ENCODE measurements around the gene SLC51A. TPM values are rescaled to one million over a fixed set of nuclear protein-coding genes. Genes with fewer than 3 reads are reported as not detected.
A peak's percentile ranks its signal among the peaks of the same experiment; 100 is the strongest.

Gene SLC51A
- total and polyA plus RNA-seq, 2 of the 13 experiments (the other 11 are each of a cell fraction or from before 2014, with no cell fraction given): 4.3 to 48.8 TPM

DNA sequence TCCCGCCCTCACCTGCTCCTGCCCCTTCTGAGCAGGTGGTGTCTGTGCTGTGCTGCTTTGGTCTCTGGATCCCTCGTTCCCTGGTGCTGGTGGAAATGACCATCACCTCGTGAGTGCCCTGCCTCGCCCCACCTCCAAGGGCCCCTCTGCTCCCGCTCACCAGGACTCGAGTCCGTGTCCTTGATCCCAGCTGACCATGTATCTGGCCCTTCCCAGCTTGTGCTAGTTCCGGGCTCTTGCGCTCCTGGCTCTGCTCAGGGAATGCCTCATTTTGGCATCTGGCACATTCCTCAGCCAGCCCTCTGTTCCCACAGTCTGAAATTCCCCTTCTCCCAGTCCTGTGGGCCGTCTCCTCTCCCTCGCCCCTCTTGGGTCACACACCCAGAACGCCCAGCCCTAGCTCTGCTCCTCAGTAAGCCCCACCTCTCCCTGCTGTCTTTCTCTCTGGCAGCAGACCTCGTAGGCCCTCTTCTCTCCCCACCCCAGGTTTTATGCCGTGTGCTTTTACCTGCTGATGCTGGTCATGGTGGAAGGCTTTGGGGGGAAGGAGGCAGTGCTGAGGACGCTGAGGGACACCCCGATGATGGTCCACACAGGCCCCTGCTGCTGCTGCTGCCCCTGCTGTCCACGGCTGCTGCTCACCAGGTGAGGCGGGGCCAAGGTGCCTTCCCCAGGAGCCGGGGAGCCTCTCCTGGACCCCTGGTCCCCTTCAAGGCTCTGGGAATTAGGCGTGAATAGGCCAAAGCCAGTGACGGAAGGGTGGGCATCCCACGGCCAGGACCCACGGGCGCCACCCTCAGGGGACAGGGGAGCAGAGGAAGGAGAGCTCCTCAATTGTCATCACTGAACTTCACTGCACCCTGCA, 11.5 kb downstream of the SLC51A start (continued):
- TF ChIP-seq, protein P1, sequence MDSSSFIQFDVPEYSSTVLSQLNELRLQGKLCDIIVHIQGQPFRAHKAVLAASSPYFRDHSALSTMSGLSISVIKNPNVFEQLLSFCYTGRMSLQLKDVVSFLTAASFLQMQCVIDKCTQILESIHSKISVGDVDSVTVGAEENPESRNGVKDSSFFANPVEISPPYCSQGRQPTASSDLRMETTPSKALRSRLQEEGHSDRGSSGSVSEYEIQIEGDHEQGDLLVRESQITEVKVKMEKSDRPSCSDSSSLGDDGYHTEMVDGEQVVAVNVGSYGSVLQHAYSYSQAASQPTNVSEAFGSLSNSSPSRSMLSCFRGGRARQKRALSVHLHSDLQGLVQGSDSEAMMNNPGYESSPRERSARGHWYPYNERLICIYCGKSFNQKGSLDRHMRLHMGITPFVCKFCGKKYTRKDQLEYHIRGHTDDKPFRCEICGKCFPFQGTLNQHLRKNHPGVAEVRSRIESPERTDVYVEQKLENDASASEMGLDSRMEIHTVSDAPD (CRISPR knock-in tag; IDR thresholded peaks at IDR 0.05): no peak
- no peak for TF ChIP-seq HNRNPL (IDR thresholded peaks at IDR 0.05; ENCODE audit: low read depth, low read length)

DNA sequence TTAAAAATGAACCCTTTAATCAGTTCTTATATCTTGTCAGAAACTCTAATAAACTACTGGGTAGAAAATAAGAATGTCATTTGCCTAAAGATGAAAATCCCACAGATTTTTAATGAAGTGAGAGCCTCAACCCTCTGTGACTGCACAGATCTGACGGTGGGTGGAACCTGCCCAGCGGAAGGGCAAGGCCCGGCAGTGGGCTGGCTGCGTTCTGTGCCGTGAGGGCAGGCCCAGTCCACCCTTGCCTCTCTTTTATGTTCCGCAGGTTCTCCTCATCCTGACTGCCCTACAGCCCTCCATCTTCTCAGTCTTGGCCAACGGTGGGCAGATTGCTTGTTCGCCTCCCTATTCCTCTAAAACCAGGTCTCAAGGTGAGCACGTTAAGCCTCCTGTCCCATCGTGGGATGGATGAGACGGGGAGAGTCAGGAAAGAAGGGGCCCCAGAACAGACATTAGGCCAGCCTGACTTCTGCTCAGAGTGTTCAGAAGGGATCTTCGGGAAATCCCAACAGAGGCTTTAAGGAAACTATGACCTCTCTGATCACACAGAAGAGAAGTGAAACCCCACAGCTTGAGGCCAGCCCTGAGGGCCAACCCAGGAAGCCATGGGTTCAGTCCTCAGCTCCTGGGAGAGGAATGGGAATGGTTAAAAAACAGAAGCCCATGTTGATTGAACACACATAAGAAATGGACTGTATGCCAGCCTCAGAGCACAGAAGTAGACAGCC, 16.0 kb downstream of the SLC51A start:
- no peaks in the 10 kb centered on the region for H3K79me2 ChIP-seq (ENCODE audit: insufficient read depth, low read length)
- WGBS (ENCODE audit: low lambda C conversion rate): 98% methylated on average over 12 of the region's 12 CpGs
- no peak overlapping the region for H3K4me3 ChIP-seq (replicated peaks in 1 of 3; ENCODE audit: insufficient read depth in 1 of 3, low read depth in 2 of 3, low read length in 3 of 3)
- H3K36me3 ChIP-seq (replicated peaks in 1 of 2; ENCODE audit: control insufficient read depth in 1 of 2, insufficient read depth in 2 of 2, low read length in 2 of 2): peaks cover 0 to 4% of the 10 kb centered on the region in 2 experiments; a peak in 4 of 5 replicates
- H3K4me1 ChIP-seq (ENCODE audit: insufficient read depth, low read length): peaks cover 15% of the 10 kb centered on the region
- H3K27ac ChIP-seq (ENCODE audit: extremely low read length, insufficient read depth, low read length): no peak overlapping the region
- DNase-seq (ENCODE audit: low spot score): no peak
- FAIRE-seq: no peak
- no peak for TF ChIP-seq ETV6 (CRISPR knock-in tag; conservative IDR thresholded peaks at IDR 0.05)
- TF ChIP-seq, protein P2, sequence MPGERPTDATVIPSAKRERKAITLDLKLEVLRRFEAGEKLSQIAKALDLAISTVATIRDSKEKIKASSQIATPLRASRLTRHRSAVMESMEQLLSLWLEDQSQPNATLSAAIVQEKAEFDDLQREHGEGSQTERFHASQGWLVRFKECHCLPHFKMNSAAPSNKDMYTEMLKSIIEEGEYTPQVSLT (CRISPR knock-in tag; IDR thresholded peaks at IDR 0.05; ENCODE audit: borderline replicate concordance, low read depth): no peak
- TF ChIP-seq TRIM24 (CRISPR knock-in tag; IDR thresholded peaks at IDR 0.05): no peak
- TF ChIP-seq, protein P3, sequence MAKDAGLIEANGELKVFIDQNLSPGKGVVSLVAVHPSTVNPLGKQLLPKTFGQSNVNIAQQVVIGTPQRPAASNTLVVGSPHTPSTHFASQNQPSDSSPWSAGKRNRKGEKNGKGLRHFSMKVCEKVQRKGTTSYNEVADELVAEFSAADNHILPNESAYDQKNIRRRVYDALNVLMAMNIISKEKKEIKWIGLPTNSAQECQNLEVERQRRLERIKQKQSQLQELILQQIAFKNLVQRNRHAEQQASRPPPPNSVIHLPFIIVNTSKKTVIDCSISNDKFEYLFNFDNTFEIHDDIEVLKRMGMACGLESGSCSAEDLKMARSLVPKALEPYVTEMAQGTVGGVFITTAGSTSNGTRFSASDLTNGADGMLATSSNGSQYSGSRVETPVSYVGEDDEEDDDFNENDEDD (CRISPR knock-in tag; IDR thresholded peaks at IDR 0.05; ENCODE audit: borderline replicate concordance): no peak
- peak in 1 of 2 experiments; percentile 21; a peak in 1 of 4 replicates for TF ChIP-seq POLR2A (IDR thresholded peaks at IDR 0.05; ENCODE audit: insufficient read depth in 1 of 2, low read depth in 2 of 2, low read length in 2 of 2)
- no peaks in the 10 kb centered on the region for H3K27me3 ChIP-seq (ENCODE audit: control insufficient read depth in 1 of 2, insufficient read depth in 2 of 2, low read length in 2 of 2)
- ChIA-PET POLR2A (no interaction called here), CTCF (ENCODE audit: low intra/inter-chr PET ratio, low total read pairs) (no interaction called here)
- H4K20me1 ChIP-seq (ENCODE audit: insufficient read depth, low read length): no peaks in the 10 kb centered on the region
- ATAC-seq: no peak
- H3K9ac ChIP-seq (ENCODE audit: insufficient read depth, low read depth, low read length): no peak overlapping the region
- in situ Hi-C loops (cut with HindIII; ENCODE audit: extremely low pct_ligation_motif_present, low pct_unique_long_range_greater_than_20kb): no loop called here
- H2AFZ ChIP-seq (ENCODE audit: low read length): no peak overlapping the region
- BruUV-seq (replicated peaks): no TSS peak
- intact Hi-C loops (cut with micrococcal nuclease; ENCODE audit: unreplicated experiment): no loop called here
- H3K9me3 ChIP-seq (ENCODE audit: low read length): no peaks in the 10 kb centered on the region
- H3K4me2 ChIP-seq (ENCODE audit: low read depth, low read length): no peak overlapping the region
